Limb (tissue), 2 donors: ENCODE measurements around the gene GSTA3.
"Not testable (repeated sequence)": the region's sequence is repeated elsewhere in the genome, so short reads cannot be mapped to it uniquely, and the experiment has no call there.

Experiments used
- DNase-seq, 2 donors: peaks; one replicate each; pipeline ENCODE4 v3.0.0-alpha.2; 2016; ENCODE audit errors: extremely low spot score in 2 of 2

The GSTA3 gene

GRCh38 chr6:52868240-52868639 lies 41.3 kb downstream of the GSTA3 start:
- no peak for DNase-seq

- not testable (repeated sequence) for DNase-seq
Measured at GRCh38 chr6:52861151-52861550, 48.3 kb downstream of the GSTA3 start.

GRCh38 chr6:52858416-52858815 lies 51.1 kb downstream of the GSTA3 start:
- no peak for DNase-seq

- DNase-seq: not testable (repeated sequence)
Measured at GRCh38 chr6:52856137-52856536, 53.4 kb downstream of the GSTA3 start.

- no peak for DNase-seq
Measured at GRCh38 chr6:52849137-52849536, 60.4 kb downstream of the GSTA3 start.
